GM19397 (cell line): ENCODE measurements around the gene SLC18A3.

Experiments used
- ATAC-seq: cut with Tn5 transposase; IDR thresholded peaks from one replicate; pipeline ENCODE4 v1.9.1; 2021; ENCODE audit warnings: mild to moderate bottlenecking, moderate library complexity; ENCODE audit not compliant: unreplicated experiment

The SLC18A3 gene

GRCh38 chr10:49649936-49650723, 40.0 kb downstream of the SLC18A3 start:
- no peak for ATAC-seq

DNA sequence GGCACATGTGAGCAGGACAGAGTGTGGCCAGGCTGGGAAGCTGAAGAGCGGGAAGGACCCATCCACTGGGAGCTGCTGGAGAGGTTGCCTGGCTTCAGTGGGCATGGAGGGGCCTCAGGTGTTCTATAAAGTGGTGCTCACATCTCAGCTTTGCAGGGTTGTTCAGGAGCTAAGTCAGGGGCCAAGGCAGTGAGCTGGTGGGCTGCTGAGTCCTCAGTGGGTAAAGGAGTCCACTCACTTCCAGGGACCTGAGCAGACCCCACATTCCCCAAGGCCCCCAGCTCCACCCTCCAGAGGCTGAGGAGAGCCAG, 40.6 kb downstream of the SLC18A3 start:
- ATAC-seq = no peak

DNA sequence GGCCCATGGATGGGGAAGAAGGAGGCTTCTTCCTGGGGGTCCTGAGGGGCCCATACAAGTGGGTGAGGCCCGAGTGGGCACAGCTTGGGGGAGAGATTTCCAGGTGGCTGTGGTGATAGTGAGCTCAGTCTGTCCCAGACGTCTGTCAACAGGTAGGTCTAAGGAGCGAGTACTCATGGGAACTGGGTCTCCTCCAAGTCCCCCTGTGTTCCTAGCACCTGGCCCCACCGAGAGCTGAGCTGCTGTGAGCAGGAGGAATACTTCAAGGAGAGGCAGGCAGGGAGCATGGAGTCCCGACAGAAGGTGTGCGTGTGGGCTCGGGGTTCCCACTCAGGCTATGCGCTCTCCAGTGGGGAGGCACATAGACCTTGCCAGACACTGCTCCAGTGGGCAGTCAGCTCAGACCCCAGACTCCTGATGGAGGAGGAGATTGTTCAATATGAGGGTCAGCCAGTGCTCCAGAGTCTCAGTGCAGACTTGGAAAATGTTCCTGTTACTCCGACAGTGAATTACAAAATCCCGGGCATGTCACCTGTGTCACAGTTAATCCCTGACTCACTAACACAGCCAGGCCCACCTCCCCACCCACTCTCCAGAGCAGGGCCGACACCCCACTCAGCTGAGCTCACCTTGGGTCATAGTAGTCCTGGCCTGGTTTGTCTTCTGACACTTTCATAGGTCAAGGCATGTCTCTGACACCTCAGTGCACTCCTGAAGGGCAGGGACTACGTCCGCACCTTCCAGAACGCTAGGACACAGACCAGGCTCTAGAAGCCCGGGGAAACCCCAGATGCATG, 41.1 kb downstream of the SLC18A3 start:
- ATAC-seq = no peak

DNA sequence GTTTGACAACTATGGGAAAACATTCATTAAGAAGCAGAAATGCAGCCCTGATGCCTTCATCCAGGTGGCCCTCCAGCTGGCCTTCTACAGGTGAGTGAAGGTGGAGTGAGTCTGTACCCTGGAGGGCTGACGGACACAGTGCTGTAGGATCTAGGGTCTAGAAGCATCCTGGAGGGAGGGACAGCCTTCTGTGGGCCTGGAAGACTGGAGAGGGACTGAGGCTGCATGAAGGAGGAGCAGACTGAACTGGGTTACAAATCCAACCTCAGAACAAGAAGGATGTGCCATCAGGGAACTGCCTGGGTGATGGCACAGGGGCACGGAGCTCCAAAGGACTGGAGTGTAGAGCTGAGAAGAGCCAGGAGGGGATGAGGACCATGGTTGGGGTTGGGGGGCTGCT, 41.8 kb downstream of the SLC18A3 start:
- no peak for ATAC-seq

DNA sequence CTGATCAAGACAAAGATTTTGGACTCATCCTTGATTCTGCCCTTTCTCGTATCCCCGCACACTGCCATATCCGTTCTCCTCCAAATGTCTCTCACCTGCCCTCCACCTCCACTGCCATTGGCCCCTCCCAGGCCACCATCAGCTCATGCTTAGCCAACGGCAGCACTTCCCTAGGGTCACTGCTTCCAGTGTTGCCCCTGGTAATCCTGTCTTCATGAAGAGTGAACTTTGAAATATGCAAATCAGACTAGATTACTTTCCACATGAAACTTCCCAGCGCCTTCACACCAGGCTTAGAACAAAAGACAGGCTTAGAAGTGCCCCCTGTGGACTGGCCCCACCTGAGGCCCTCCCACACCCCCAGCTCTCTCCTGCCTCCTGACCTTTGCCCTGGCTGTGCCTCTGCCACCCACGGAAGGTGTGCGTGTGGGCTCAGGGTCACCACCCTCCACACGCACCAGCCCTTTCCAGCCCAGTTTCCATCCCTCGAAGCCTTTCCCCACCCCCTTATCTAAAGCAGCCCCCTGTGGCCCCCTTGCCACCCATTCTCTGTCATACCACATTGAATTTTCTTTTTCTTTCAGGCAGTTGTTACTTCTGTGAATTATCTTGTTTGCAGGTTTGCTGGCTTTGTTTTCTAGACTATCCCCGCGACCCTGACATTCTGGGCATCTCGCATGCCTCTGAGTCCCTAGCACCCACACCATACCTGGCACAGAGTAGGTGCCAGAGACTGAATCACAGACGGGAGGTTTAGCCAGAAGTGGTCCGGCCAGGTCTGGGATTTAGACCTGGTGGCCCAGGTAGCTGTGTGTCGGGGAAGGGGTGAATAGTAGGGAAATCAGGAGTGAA, 42.5 kb downstream of the SLC18A3 start:
- no peak for ATAC-seq

DNA sequence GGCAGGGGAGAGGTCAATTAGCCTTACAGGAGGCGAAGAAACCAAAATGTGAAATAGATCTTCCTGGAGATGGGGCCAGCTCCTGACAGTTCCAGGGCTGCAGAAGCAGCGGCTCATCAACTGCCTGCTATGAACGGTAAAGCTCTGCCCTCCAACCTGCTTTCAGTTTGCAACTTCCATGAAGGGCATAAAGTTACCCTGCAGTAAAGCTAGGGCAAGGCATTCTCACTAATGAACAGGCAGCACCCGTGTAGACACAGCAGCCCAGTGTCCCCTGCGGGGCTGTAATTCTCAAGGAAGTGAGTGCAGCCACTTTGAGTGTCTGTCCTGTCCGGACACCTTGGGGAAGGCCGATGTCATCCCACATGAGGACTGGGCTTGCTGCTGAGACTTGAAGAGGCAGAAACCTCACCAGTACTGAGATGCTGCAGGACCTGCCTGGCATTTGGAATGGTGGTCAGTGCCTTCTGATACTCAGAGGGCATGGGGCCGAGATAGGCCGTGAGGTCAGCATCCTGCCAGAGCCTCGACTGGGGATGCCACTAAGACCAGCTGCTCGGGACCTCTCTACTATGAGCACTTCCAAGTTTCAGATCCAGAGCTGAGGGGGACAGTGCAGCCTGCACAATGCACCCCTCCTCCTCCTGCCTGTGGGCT, 43.3 kb downstream of the SLC18A3 start:
- no peak for ATAC-seq

DNA sequence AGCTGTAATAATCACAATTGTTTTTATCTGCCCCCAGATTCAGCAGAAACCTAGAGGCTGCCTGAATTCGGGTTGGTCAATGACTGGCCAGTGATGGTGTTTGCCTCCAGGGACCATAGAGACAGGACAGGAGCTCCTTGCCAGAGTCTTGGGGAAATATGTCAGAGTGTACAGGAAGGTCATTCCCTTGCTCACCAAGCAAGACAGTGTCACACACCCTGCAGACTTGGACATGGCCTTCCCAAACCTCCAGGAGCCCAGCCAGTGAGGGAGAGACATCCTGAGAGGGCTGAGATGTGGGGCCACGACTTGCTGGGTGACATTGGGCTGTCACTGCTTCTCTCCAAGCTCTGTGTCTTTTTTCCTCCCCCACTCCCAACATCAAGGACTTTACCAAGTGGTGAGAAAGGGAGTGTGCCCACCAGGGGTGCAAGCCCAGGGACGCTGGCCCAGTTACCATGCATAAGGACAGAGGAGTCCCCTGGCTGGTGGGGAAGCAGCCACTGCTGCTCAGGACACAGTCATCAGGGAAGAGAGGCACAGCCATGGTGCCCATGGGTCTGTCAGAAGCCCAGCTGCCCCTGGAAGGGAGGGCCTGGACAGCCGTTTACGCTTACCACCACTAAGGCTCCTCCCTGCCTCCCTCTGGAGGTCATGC, 44.1 kb downstream of the SLC18A3 start:
- no peak for ATAC-seq

- no peak for ATAC-seq
Measured at GRCh38 chr10:49655099-49655498, 45.0 kb downstream of the SLC18A3 start.

DNA sequence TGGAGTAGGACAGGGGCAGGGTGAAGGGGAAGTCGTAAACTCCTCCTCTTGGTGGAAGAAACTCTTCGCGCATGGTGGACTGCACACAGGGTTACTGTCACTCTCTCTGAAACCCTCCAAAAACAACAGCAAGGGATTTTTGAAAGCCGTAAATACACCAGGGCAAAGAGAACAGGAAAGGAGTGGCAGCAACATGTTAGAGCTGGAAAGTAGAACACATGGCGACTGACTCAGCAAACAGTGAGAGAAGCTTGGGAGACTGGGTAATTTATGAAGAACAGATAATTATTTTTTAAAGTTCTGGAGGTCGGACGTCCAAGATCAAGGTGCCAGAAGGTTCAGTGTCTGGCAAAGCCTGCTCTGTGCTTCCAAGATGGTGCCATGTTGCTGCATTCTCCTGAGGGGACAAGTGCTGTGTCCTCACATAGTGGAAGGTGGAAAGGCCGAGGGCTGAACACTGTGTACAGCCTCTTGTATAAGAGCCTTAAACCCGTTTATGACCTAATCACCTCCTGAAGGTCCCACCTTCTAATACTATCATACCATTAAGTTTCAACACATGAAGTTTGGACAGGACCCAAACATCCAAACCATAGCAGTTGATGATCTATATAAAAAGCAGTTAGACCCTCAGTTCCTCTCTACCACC, 46.9 kb downstream of the SLC18A3 start:
- ATAC-seq = no peak

DNA sequence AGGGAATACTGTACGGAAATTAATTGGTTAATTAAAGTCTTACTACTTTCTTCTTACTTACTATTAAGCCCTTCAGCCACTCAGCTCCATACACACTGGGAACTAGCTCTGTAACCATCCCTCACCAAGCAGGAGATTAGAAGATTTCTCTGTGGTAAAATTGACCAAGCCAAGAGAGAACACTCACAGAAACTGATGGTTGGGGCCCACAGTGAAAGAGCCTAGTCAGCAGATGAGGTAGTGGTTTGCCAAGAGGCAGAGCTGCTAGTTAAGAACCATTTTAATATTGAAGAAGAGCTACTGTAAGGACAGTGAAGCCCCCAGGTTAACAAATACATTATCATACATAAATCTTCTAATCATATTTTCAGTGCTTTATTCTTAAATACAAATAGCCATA, 47.5 kb downstream of the SLC18A3 start:
- no peak for ATAC-seq

DNA sequence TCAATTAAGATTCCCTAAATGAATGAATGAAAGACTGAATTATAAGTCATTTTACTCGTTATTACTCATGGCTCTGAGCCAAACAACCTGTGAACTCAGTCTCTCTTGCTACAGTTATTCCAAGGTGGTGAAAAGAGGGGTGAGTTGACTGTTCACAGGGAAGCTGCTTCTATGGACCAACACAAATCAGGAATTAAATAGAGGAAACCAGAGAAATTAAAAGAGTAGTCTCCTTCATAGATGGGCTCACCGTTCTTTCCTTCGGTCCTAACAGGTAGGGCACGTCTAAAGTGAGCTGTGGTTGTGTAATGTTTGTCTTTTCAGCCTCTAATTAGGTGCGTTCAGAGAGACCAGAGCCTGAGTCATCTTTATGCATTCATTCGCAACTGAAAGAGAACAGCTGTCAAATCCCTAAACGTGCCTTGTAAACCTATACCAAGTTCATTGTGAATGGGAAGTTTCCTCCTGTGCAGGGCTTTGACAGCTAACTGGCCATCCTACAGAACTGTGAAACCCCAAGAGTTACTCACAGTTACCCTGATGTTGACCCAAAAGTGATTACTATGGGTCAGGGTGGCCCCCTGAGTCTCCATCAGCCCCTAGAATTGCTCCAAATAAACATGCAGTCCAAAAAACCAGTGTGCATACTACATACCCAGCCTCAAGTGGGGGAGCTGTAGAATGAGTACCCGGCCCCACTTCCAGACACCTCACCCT, 51.2 kb downstream of the SLC18A3 start:
- no peak for ATAC-seq
